IPS-18a (cell line): ENCODE measurements around the gene LRP3.

Experiments
- H3K27ac ChIP-seq: one replicate; pipeline ENCODE4 v1.5.1; 2013; ENCODE audit warnings: low read length
- H3K27me3 ChIP-seq: one replicate; pipeline ENCODE4 v1.6.1; 2013; ENCODE audit warnings: mild to moderate bottlenecking, low read length; ENCODE audit not compliant: control insufficient read depth, insufficient read depth
- H3K36me3 ChIP-seq: one replicate; pipeline ENCODE4 v1.6.1; 2013; ENCODE audit warnings: low read depth, low read length; ENCODE audit not compliant: control insufficient read depth
- H3K4me1 ChIP-seq: one replicate; pipeline ENCODE4 v1.6.1; 2013; ENCODE audit warnings: low read depth, low read length; ENCODE audit not compliant: control insufficient read depth
- H3K4me3 ChIP-seq: one replicate; pipeline ENCODE4 v1.5.1; 2013; ENCODE audit warnings: low read length
- H3K9ac ChIP-seq: one replicate; pipeline ENCODE4 v1.6.1; 2013; ENCODE audit warnings: mild to moderate bottlenecking, low read length, moderate library complexity
- H3K9me3 ChIP-seq: one replicate; pipeline ENCODE4 v1.6.1; 2013; ENCODE audit warnings: low read depth, low read length; ENCODE audit not compliant: control insufficient read depth

LRP3 gene

GRCh38 chr19:33236696-33237390, 42.7 kb downstream of the LRP3 start:
- H3K9me3 ChIP-seq, result no peaks in the 10 kb centered on the region
- H3K4me3 ChIP-seq, result no peak overlapping the region
- no peaks in the 10 kb centered on the region for H3K4me1 ChIP-seq
- H3K27me3 ChIP-seq, result no peaks in the 10 kb centered on the region
- no peak overlapping the region for H3K9ac ChIP-seq
- H3K27ac ChIP-seq, result no peak overlapping the region
- no peaks in the 10 kb centered on the region for H3K36me3 ChIP-seq

DNA sequence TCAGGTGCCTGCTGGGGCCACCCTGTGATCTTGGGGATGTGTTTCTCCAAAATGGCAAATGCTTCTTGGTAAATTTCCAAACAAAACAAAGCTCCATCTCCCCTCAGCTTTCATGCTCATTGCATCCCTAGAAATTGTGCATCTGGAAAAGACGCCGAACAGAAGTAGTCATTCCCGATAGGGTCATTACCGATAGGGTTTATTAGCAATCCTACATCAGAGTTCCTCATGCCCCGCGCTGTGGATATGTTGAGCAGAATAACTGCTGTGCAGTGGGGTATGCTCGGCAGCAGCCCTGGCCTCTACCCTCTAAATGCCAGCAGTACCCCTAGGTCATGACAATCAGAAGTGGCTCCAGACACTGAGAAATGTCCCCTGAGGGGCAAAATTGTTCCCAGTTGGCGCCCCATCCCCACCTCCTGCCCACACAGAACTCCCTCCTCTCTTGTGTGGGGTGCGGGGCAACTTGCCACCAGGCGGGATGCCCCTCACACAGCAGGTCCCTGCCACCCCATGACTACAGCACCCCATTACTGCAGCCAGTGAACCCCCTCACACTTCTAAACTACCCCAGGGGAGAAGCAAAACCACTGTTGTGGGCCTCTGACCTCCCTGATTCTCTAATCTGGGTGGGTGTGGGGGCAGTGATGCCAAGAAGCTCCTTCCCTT, 44.5 kb downstream of the LRP3 start:
- H3K27me3 ChIP-seq, result no peaks in the 10 kb centered on the region
- no peaks in the 10 kb centered on the region for H3K9me3 ChIP-seq
- no peak overlapping the region for H3K27ac ChIP-seq
- no peak overlapping the region for H3K4me3 ChIP-seq
- no peaks in the 10 kb centered on the region for H3K36me3 ChIP-seq
- no peaks in the 10 kb centered on the region for H3K4me1 ChIP-seq
- H3K9ac ChIP-seq, result no peak overlapping the region

- Histone ChIP-seq H3K4me1 (no peaks in the 10 kb centered on the region), H3K36me3 (no peaks in the 10 kb centered on the region), H3K27ac (no peak overlapping the region), H3K9ac (no peak overlapping the region), H3K4me3 (no peak overlapping the region), H3K9me3 (no peaks in the 10 kb centered on the region), H3K27me3 (no peaks in the 10 kb centered on the region)
Observed at GRCh38 chr19:33239223-33239975, 45.3 kb downstream of the LRP3 start.

- Histone ChIP-seq H3K36me3 (no peaks in the 10 kb centered on the region), H3K27ac (no peak overlapping the region), H3K4me3 (no peak overlapping the region), H3K27me3 (no peaks in the 10 kb centered on the region), H3K4me1 (no peaks in the 10 kb centered on the region), H3K9me3 (no peaks in the 10 kb centered on the region), H3K9ac (no peak overlapping the region)
Observed at GRCh38 chr19:33240181-33240771, 46.1 kb downstream of the LRP3 start.

DNA sequence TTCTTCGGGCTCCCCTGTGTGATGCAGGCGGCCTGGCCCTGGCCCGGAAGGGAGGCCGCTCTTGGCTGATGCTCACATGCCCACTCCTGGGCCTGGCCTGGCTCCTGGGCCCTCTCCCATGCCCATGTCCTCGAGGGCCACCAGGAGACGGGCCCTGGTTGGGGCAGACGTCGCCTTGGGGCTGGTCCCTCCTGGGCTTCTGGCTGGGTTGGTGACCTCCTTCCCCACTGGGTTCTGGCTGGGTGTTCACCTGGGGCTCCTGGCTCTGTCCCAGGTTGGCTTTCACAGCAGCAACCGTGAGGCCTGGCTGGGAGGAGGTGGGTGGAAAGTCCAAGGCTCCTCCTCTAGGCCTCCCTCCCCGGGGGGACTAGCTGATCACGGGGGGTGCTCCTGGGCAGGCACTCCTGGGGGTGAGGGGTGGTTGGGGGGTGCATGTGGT, 47.0 kb downstream of the LRP3 start:
- no peaks in the 10 kb centered on the region for H3K9me3 ChIP-seq
- no peak overlapping the region for H3K4me3 ChIP-seq
- H3K9ac ChIP-seq, result no peak overlapping the region
- H3K36me3 ChIP-seq, result no peaks in the 10 kb centered on the region
- H3K27ac ChIP-seq, result no peak overlapping the region
- no peaks in the 10 kb centered on the region for H3K27me3 ChIP-seq
- H3K4me1 ChIP-seq, result no peaks in the 10 kb centered on the region

DNA sequence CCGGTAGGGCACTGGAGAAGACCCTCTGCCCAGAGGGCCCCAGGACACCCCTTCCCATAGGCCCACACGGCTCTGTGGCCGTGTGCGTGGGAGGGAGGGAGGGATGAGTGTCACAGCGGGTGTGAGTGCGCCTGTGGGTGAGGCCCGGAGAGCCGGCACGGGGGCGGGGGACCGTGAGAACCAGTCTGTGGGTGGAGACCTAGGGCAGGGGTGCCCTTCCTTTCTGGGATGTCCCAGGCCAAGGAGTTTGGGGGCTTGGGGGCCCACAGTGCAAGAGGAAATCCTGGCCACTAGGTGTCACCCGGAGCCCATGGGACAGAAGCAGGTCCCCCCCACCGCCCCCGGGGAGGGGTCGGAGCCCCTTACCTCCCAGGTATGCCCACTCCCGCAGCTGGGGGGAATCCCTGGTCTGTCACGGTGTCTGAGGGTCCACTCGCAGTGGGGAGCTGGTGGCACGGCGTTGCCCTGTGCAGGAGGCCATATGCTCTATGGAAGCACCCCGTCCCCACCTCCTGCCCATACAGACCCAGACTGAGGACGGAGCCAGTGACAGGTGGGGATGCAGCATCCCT, 47.5 kb downstream of the LRP3 start:
- Histone ChIP-seq H3K27me3 (no peaks in the 10 kb centered on the region), H3K36me3 (no peaks in the 10 kb centered on the region), H3K4me3 (no peak overlapping the region), H3K27ac (no peak overlapping the region), H3K9ac (no peak overlapping the region), H3K9me3 (no peaks in the 10 kb centered on the region), H3K4me1 (no peaks in the 10 kb centered on the region)

DNA sequence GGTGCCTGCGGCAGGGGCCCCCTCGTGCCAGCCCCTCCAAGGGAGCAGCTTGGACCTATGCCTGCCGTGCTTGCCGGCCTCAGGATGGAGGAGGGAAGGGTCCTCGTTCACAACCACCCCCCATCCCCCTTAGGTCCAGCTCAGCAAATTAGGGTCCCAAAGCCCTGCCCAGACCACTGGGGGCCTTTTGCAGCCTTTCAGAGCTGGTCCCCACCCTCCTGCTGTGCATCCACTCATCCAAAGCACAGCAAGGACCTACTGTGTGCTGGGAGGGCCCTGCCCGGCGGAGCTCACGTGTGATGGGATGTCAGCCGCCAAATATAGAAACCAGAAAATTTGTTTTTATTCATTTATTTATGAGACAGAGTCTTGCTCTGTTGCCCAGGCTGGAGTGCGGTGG, 48.0 kb downstream of the LRP3 start:
- Histone ChIP-seq H3K9ac (no peak overlapping the region), H3K4me1 (no peaks in the 10 kb centered on the region), H3K4me3 (no peak overlapping the region), H3K27ac (no peak overlapping the region), H3K36me3 (no peaks in the 10 kb centered on the region), H3K9me3 (no peaks in the 10 kb centered on the region), H3K27me3 (no peaks in the 10 kb centered on the region)

GRCh38 chr19:33242911-33243310, 48.8 kb downstream of the LRP3 start:
- no peaks in the 10 kb centered on the region for H3K36me3 ChIP-seq
- H3K4me1 ChIP-seq, result no peaks in the 10 kb centered on the region
- no peaks in the 10 kb centered on the region for H3K9me3 ChIP-seq
- H3K9ac ChIP-seq, result no peak overlapping the region
- no peak overlapping the region for H3K4me3 ChIP-seq
- H3K27me3 ChIP-seq, result no peaks in the 10 kb centered on the region
- H3K27ac ChIP-seq, result no peak overlapping the region

DNA sequence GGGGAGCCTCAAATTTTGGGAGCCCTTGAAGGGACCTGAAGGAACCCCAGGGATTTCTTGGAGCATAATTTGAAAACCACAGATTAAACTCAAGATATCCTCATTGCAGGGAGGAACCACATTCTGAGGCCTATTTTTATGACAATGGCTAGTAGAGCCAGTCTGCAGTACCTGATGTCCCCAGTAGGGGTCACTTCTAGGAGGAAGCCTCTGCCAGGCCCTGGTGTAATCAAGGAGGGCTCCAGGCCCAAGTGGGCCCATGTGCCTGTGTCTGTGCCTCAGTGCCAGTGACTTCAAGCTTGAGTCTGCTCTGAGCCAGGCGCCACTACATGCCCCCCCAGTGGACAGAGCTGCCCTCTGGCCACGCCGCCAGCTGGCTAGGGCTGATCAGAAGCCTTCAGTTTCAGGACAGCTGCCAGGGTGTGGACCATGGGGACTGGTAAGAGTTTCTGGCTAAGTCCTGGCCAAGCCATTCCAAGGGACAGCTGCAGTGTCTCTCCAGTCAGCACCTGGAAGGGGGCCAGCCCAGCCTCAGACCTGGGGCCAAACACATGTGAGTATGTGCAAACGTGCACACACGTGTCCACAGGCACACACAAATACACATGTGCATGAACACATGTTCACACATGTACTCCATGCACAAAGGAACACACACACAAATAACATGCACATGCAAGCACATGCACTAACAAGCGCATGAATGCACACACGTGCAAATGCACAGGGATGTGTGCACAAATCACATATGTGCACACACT, 52.0 kb downstream of the LRP3 start:
- H3K27me3 ChIP-seq, result no peaks in the 10 kb centered on the region
- no peaks in the 10 kb centered on the region for H3K9me3 ChIP-seq
- H3K4me1 ChIP-seq, result no peaks in the 10 kb centered on the region
- H3K27ac ChIP-seq, result no peak overlapping the region
- no peak overlapping the region for H3K9ac ChIP-seq
- no peak overlapping the region for H3K4me3 ChIP-seq
- H3K36me3 ChIP-seq, result no peaks in the 10 kb centered on the region

GRCh38 chr19:33246709-33247440, 52.7 kb downstream of the LRP3 start:
- Histone ChIP-seq H3K9me3 (no peaks in the 10 kb centered on the region), H3K27ac (no peak overlapping the region), H3K9ac (no peak overlapping the region), H3K4me3 (no peak overlapping the region), H3K4me1 (no peaks in the 10 kb centered on the region), H3K36me3 (no peaks in the 10 kb centered on the region), H3K27me3 (no peaks in the 10 kb centered on the region)
